DOHH2 (cell line): ENCODE measurements around the gene HTR2C.

Source experiments
- H3F3A ChIP-seq: fragments of 200-600 bp; sonication (generic), shearing (Covaris generic); 2 replicates; pipeline ENCODE4 v1.6.0; 2016; ENCODE audit warnings: antibody characterized with exemption, mild to moderate bottlenecking; ENCODE audit not compliant: control insufficient read depth, insufficient read depth
- H3K27ac ChIP-seq: fragments of 200-600 bp; sonication (generic); 2 replicates; pipeline ENCODE4 v1.5.1; 2014; ENCODE audit warnings: low read depth, mild to moderate bottlenecking, low read length, moderate library complexity
- H3K27me3 ChIP-seq: fragments of 200-600 bp; sonication (generic); 2 replicates; pipeline ENCODE4 v1.6.1; 2014; ENCODE audit warnings: mild to moderate bottlenecking, low read length, mixed read lengths; ENCODE audit not compliant: control insufficient read depth
- H3K36me3 ChIP-seq: fragments of 200-600 bp; sonication (generic); 2 replicates; pipeline ENCODE4 v1.6.1; 2014; ENCODE audit warnings: mild to moderate bottlenecking, low read length, moderate library complexity, mixed read lengths; ENCODE audit not compliant: control insufficient read depth
- H3K4me1 ChIP-seq: fragments of 200-600 bp; sonication (generic); 2 replicates; pipeline ENCODE4 v1.6.1; 2014; ENCODE audit warnings: mild to moderate bottlenecking, low read length, mixed read lengths; ENCODE audit not compliant: control insufficient read depth
- H3K4me2 ChIP-seq: fragments of 200-600 bp; sonication (generic); 2 replicates; pipeline ENCODE4 v1.6.0; 2014; ENCODE audit warnings: mild to moderate bottlenecking, low read length, moderate library complexity
- H3K4me3 ChIP-seq: fragments of 200-600 bp; sonication (generic); 2 replicates; pipeline ENCODE4 v1.5.1; 2014; ENCODE audit warnings: mild to moderate bottlenecking, low read length, mixed read lengths
- H3K79me2 ChIP-seq: fragments of 200-600 bp; sonication (generic); 2 replicates; pipeline ENCODE4 v1.6.1; 2014; ENCODE audit warnings: mild to moderate bottlenecking, low read length, mixed read lengths; ENCODE audit not compliant: control insufficient read depth
- H3K9me2 ChIP-seq: fragments of 200-600 bp; sonication (generic); replicated peaks from 2 replicates; pipeline ENCODE4 v1.6.1; 2014; ENCODE audit warnings: mild to moderate bottlenecking, low read length, mixed read lengths; ENCODE audit not compliant: control insufficient read depth
- H3K9me3 ChIP-seq: fragments of 200-600 bp; sonication (generic); 2 replicates; pipeline ENCODE4 v1.6.1; 2014; ENCODE audit warnings: antibody characterized with exemption, low read length, mixed read lengths; ENCODE audit not compliant: control insufficient read depth, insufficient read depth
- H4K20me1 ChIP-seq: fragments of 200-600 bp; sonication (generic); 2 replicates; pipeline ENCODE4 v1.6.0; 2014; ENCODE audit warnings: low read depth, mild to moderate bottlenecking, antibody characterized with exemption, low read length, moderate library complexity; ENCODE audit not compliant: control insufficient read depth, insufficient read depth
- EZH2phosphoT487 ChIP-seq: fragments of 200-600 bp; sonication (generic); IDR thresholded peaks from 2 replicates; pipeline ENCODE4 v1.6.1; 2017; ENCODE audit warnings: borderline replicate concordance, mild to moderate bottlenecking, antibody characterized with exemption, low read length, moderate library complexity, mixed read lengths
- TF ChIP-seq, protein P1 (sequence below): fragments of 200-600 bp; sonication (generic); IDR thresholded peaks from one replicate; pipeline ENCODE4 v1.5.1; 2014; ENCODE audit warnings: antibody characterized with exemption, mild to moderate bottlenecking, low read depth, low read length; ENCODE audit not compliant: poor library complexity, severe bottlenecking

HTR2C gene

GRCh38 chrX:114842181-114842580, 258.3 kb downstream of the HTR2C start:
- no peaks in the 10 kb centered on the region for H3K27me3 ChIP-seq
- no peak overlapping the region for H3K27ac ChIP-seq
- H3K79me2 ChIP-seq = no peaks in the 10 kb centered on the region
- no peaks in the 10 kb centered on the region for H3K4me1 ChIP-seq
- no peaks in the 10 kb centered on the region for H4K20me1 ChIP-seq
- no peak overlapping the region for H3K4me2 ChIP-seq
- H3K36me3 ChIP-seq = no peaks in the 10 kb centered on the region
- no peaks in the 10 kb centered on the region for H3K9me3 ChIP-seq
- no peak overlapping the region for H3K4me3 ChIP-seq
- H3K9me2 ChIP-seq = no peaks in the 10 kb centered on the region
- no peak for TF ChIP-seq EZH2phosphoT487
- TF ChIP-seq, protein P1, sequence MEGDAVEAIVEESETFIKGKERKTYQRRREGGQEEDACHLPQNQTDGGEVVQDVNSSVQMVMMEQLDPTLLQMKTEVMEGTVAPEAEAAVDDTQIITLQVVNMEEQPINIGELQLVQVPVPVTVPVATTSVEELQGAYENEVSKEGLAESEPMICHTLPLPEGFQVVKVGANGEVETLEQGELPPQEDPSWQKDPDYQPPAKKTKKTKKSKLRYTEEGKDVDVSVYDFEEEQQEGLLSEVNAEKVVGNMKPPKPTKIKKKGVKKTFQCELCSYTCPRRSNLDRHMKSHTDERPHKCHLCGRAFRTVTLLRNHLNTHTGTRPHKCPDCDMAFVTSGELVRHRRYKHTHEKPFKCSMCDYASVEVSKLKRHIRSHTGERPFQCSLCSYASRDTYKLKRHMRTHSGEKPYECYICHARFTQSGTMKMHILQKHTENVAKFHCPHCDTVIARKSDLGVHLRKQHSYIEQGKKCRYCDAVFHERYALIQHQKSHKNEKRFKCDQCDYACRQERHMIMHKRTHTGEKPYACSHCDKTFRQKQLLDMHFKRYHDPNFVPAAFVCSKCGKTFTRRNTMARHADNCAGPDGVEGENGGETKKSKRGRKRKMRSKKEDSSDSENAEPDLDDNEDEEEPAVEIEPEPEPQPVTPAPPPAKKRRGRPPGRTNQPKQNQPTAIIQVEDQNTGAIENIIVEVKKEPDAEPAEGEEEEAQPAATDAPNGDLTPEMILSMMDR = no peak
- no peaks in the 10 kb centered on the region for H3F3A ChIP-seq

GRCh38 chrX:114889481-114889880, 305.6 kb downstream of the HTR2C start:
- Histone ChIP-seq H3K27me3 (no peaks in the 10 kb centered on the region), H3F3A (no peaks in the 10 kb centered on the region), H3K4me3 (no peak overlapping the region), H3K27ac (no peak overlapping the region), H3K9me3 (no peaks in the 10 kb centered on the region), H3K36me3 (no peaks in the 10 kb centered on the region), H3K4me1 (no peaks in the 10 kb centered on the region), H4K20me1 (no peaks in the 10 kb centered on the region), H3K4me2 (no peak overlapping the region), H3K9me2 (no peaks in the 10 kb centered on the region), H3K79me2 (no peaks in the 10 kb centered on the region)
- TF ChIP-seq EZH2phosphoT487 = no peak
- TF ChIP-seq, protein P1 = no peak

DNA sequence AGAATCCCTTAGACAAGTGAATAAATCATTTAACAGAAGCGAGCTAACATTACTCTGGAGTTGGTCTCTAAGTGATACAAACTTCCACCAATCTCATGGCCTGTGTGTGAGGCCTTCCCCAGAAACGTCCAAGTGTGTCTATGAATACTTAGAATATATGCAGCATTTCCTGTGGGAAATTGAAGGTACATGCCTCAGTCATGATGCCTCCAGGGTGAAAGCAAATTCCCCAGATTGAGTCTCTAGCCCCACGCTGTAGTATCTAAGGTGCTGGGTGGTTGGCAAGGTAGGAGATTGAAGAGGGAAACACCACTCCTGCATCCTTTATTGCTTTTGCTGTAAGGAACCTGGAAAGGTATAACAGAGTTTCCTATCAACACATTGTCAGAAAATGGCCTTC, 319.7 kb downstream of the HTR2C start:
- H3K9me2 ChIP-seq = no peaks in the 10 kb centered on the region
- no peak overlapping the region for H3K4me3 ChIP-seq
- H3K27me3 ChIP-seq = no peaks in the 10 kb centered on the region
- H4K20me1 ChIP-seq = no peaks in the 10 kb centered on the region
- TF ChIP-seq, protein P1 = no peak
- no peak for TF ChIP-seq EZH2phosphoT487
- no peaks in the 10 kb centered on the region for H3K4me1 ChIP-seq
- H3K79me2 ChIP-seq = no peaks in the 10 kb centered on the region
- H3F3A ChIP-seq = no peaks in the 10 kb centered on the region
- no peaks in the 10 kb centered on the region for H3K36me3 ChIP-seq
- H3K9me3 ChIP-seq = no peaks in the 10 kb centered on the region
- no peak overlapping the region for H3K27ac ChIP-seq
- no peak overlapping the region for H3K4me2 ChIP-seq

- Histone ChIP-seq H3K9me3 (no peaks in the 10 kb centered on the region), H3F3A (no peaks in the 10 kb centered on the region), H3K4me2 (no peak overlapping the region), H3K4me1 (no peaks in the 10 kb centered on the region), H3K27me3 (no peaks in the 10 kb centered on the region), H3K36me3 (no peaks in the 10 kb centered on the region), H3K4me3 (no peak overlapping the region), H3K9me2 (no peaks in the 10 kb centered on the region), H3K27ac (no peak overlapping the region), H3K79me2 (no peaks in the 10 kb centered on the region), H4K20me1 (no peaks in the 10 kb centered on the region)
- TF ChIP-seq, protein P1 = no peak
- no peak for TF ChIP-seq EZH2phosphoT487
Observed at GRCh38 chrX:114905251-114905650, 321.4 kb downstream of the HTR2C start.
